SK-N-SH treated with all-trans-retinoic acid at 6 μM for 48 hours (cell line): ENCODE data around the gene TCEA3.

Experiments used
- ARNTL ChIP-seq: fragments of 450-650 bp; formaldehyde crosslinking; IDR thresholded peaks from 2 replicates; pipeline ENCODE4 v1.5.0; 2020; ENCODE audit warnings: low read depth, mild to moderate bottlenecking, moderate library complexity, borderline replicate concordance
- ESRRG ChIP-seq: fragments of 250-450 bp; sonication (Bioruptor Pico); IDR thresholded peaks from 2 replicates; pipeline ENCODE4 v1.6.1; 2021; ENCODE audit warnings: mild to moderate bottlenecking
- PATZ1 ChIP-seq: fragments of 250-450 bp; sonication (Bioruptor Pico); IDR thresholded peaks from 2 replicates; pipeline ENCODE4 v1.8.0; 2020; ENCODE audit warnings: mild to moderate bottlenecking, moderate library complexity, borderline replicate concordance
- ZNF8 ChIP-seq: fragments of 450-650 bp; formaldehyde crosslinking; IDR thresholded peaks from 2 replicates; pipeline ENCODE4 v1.5.0; 2020; ENCODE audit warnings: mild to moderate bottlenecking, moderate library complexity

GRCh38 chr1:23396380-23396779 lies 28.2 kb downstream of the TCEA3 start:
- TF ChIP-seq PATZ1 (CRISPR knock-in tag) (no peak), ZNF8 (CRISPR knock-in tag) (no peak), ESRRG (CRISPR knock-in tag) (no peak), ARNTL (no peak)
